ENCODE measurements around the gene RAMAC. TPM values are rescaled to one million over a fixed set of nuclear protein-coding genes. Genes with fewer than 3 reads are reported as not detected.
"Not testable (repeated sequence)": the region's sequence is repeated elsewhere in the genome, so short reads cannot be mapped to it uniquely, and the experiment has no call there.

RAMAC gene
- polyA plus RNA-seq, 1 of the 3 experiments (the other 2 are of a cell fraction): 25.9 TPM

GRCh38 chr15:82937712-82938058 is 48.3 kb upstream of the RAMAC start:
- Histone ChIP-seq H3F3A (replicated peaks; ENCODE audit: insufficient read depth) (no peaks in the 10 kb centered on the region), H3K36me3 (replicated peaks in 1 of 2; ENCODE audit: control insufficient read depth in 1 of 2, insufficient read depth in 2 of 2, low read length in 1 of 2) (no peaks in the 10 kb centered on the region), H3K79me2 (ENCODE audit: insufficient read depth) (no peaks in the 10 kb centered on the region), H3K9me2 (no peaks in the 10 kb centered on the region), H3K9me3 (no peaks in the 10 kb centered on the region), H3K27ac (ENCODE audit: low read depth in 2 of 2, low read length in 1 of 2) (no peak overlapping the region), H2AFZ (ENCODE audit: low read depth) (no peak overlapping the region), H3K4me1 (ENCODE audit: control insufficient read depth in 1 of 2, insufficient read depth in 2 of 2, low read depth in 1 of 2, low read length in 1 of 2) (no peaks in the 10 kb centered on the region), H3K4me3 (ENCODE audit: low read depth in 2 of 2, low read length in 1 of 2) (no peak overlapping the region), H3K9ac (no peak overlapping the region), H4K20me1 (ENCODE audit: insufficient read depth) (no peaks in the 10 kb centered on the region), H3K4me2 (no peak overlapping the region), H3K27me3 (ENCODE audit: insufficient read depth) (no peaks in the 10 kb centered on the region)
- ChIA-PET POLR2A (no interaction called here), CTCF (no interaction called here)
- DNase-seq: no peak
- WGBS (ENCODE audit: low lambda C conversion rate): 93% methylated on average over 3 of the region's 5 CpGs
- TF ChIP-seq RFX5 (IDR thresholded peaks at IDR 0.05; ENCODE audit: low read length): no peak
- TF ChIP-seq FOSL2 (IDR thresholded peaks at IDR 0.05; ENCODE audit: borderline replicate concordance, low read depth): no peak
- no peak for TF ChIP-seq NFIC (IDR thresholded peaks at IDR 0.05; ENCODE audit: borderline replicate concordance)
- no peak for TF ChIP-seq MEF2A (IDR thresholded peaks at IDR 0.05; ENCODE audit: borderline replicate concordance, low read depth)
- TF ChIP-seq SIN3A (IDR thresholded peaks at IDR 0.05; ENCODE audit: borderline replicate concordance, low read depth, low read length): no peak
- TF ChIP-seq ELF1 (IDR thresholded peaks at IDR 0.05): no peak
- TF ChIP-seq EP300 (IDR thresholded peaks at IDR 0.05; ENCODE audit: borderline replicate concordance in 1 of 2, low read depth in 1 of 2, low read length in 1 of 2): no peak
- TF ChIP-seq TEAD4 (IDR thresholded peaks at IDR 0.05; ENCODE audit: borderline replicate concordance, insufficient read depth): no peak
- TF ChIP-seq TAF1 (IDR thresholded peaks at IDR 0.05; ENCODE audit: borderline replicate concordance, low read depth, low read length): no peak
- TF ChIP-seq RCOR1 (IDR thresholded peaks at IDR 0.05; ENCODE audit: low read length): no peak

- H3K4me3 ChIP-seq (ENCODE audit: low read depth in 2 of 2, low read length in 1 of 2); H2AFZ ChIP-seq (ENCODE audit: low read depth); POLR2A ChIA-PET; H3K27ac ChIP-seq (ENCODE audit: low read depth in 2 of 2, low read length in 1 of 2); H3K27me3 ChIP-seq (ENCODE audit: insufficient read depth); H3K4me2 ChIP-seq; DNase-seq; H3K9me3 ChIP-seq; H3K36me3 ChIP-seq (replicated peaks in 1 of 2; ENCODE audit: control insufficient read depth in 1 of 2, insufficient read depth in 2 of 2, low read length in 1 of 2); CTCF ChIA-PET; H3K9ac ChIP-seq; H3K4me1 ChIP-seq (ENCODE audit: control insufficient read depth in 1 of 2, insufficient read depth in 2 of 2, low read depth in 1 of 2, low read length in 1 of 2); H3K79me2 ChIP-seq (ENCODE audit: insufficient read depth); H4K20me1 ChIP-seq (ENCODE audit: insufficient read depth); H3F3A ChIP-seq (replicated peaks; ENCODE audit: insufficient read depth); H3K9me2 ChIP-seq: not testable (repeated sequence)
- 83% methylated on average over 6 of the region's 6 CpGs for WGBS (ENCODE audit: low lambda C conversion rate)
These were observed 46.3 kb upstream of the RAMAC start for GRCh38 chr15:82939678-82940077.

DNA sequence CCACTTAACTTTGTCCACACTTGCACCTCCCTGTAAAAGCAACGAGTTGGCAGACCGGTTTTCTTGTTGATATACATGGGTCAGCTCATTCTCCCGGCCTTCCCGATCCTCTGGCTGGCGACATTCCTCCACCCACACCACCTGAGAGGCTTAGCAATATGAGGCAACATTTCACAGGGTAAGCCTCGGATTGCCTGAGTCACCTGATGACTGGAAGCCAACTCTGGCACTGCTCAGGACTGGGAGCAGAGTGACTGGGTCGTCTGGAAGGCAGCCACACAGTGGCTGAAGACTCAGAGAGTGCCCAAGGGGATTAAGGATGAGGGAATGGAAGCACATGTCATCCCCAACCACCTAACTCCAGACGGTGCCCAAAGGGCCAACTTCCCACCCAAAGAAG is 43.3 kb upstream of the RAMAC start:
- Histone ChIP-seq H3K4me2 (no peak overlapping the region), H3K9me2 (no peaks in the 10 kb centered on the region), H3K27me3 (ENCODE audit: insufficient read depth) (no peaks in the 10 kb centered on the region), H3K9me3 (no peaks in the 10 kb centered on the region), H3K79me2 (ENCODE audit: insufficient read depth) (no peaks in the 10 kb centered on the region), H3K27ac (ENCODE audit: low read depth in 2 of 2, low read length in 1 of 2) (no peak overlapping the region), H3K9ac (no peak overlapping the region), H3F3A (replicated peaks; ENCODE audit: insufficient read depth) (no peaks in the 10 kb centered on the region), H2AFZ (ENCODE audit: low read depth) (no peak overlapping the region), H4K20me1 (ENCODE audit: insufficient read depth) (no peaks in the 10 kb centered on the region), H3K4me1 (ENCODE audit: control insufficient read depth in 1 of 2, insufficient read depth in 2 of 2, low read depth in 1 of 2, low read length in 1 of 2) (no peaks in the 10 kb centered on the region), H3K36me3 (replicated peaks in 1 of 2; ENCODE audit: control insufficient read depth in 1 of 2, insufficient read depth in 2 of 2, low read length in 1 of 2) (no peaks in the 10 kb centered on the region), H3K4me3 (ENCODE audit: low read depth in 2 of 2, low read length in 1 of 2) (no peak overlapping the region)
- DNase-seq: no peak
- TF ChIP-seq, protein P1, sequence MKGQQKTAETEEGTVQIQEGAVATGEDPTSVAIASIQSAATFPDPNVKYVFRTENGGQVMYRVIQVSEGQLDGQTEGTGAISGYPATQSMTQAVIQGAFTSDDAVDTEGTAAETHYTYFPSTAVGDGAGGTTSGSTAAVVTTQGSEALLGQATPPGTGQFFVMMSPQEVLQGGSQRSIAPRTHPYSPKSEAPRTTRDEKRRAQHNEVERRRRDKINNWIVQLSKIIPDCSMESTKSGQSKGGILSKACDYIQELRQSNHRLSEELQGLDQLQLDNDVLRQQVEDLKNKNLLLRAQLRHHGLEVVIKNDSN (IDR thresholded peaks at IDR 0.05; ENCODE audit: borderline replicate concordance, low read depth): no peak
- TF ChIP-seq FOXJ3 (CRISPR knock-in tag; IDR thresholded peaks at IDR 0.05): no peak
- no peak for TF ChIP-seq GATA2 (CRISPR knock-in tag; IDR thresholded peaks at IDR 0.05)
- no peak for TF ChIP-seq TAF1 (IDR thresholded peaks at IDR 0.05; ENCODE audit: borderline replicate concordance, low read depth, low read length)
- no peak for TF ChIP-seq CTCF (IDR thresholded peaks at IDR 0.05)
- no peak for TF ChIP-seq SIN3A (IDR thresholded peaks at IDR 0.05; ENCODE audit: borderline replicate concordance, low read depth, low read length)
- TF ChIP-seq NRF1 (IDR thresholded peaks at IDR 0.05; ENCODE audit: low read depth, low read length): no peak
- TF ChIP-seq TCF12 (IDR thresholded peaks at IDR 0.05): no peak
- TF ChIP-seq YY1 (IDR thresholded peaks at IDR 0.05; ENCODE audit: low read depth): no peak
- TF ChIP-seq CHD2 (IDR thresholded peaks at IDR 0.05; ENCODE audit: low read length, partially characterized antibody): no peak
- no peak for TF ChIP-seq RXRA (IDR thresholded peaks at IDR 0.05; ENCODE audit: borderline replicate concordance, low read depth)
- TF ChIP-seq ELF1 (IDR thresholded peaks at IDR 0.05): no peak
- TF ChIP-seq RAD21 (IDR thresholded peaks at IDR 0.05; ENCODE audit: low read length): no peak
- TF ChIP-seq NFIC (IDR thresholded peaks at IDR 0.05; ENCODE audit: borderline replicate concordance): no peak
- TF ChIP-seq RCOR1 (IDR thresholded peaks at IDR 0.05; ENCODE audit: low read length): no peak
- no peak for TF ChIP-seq SMC3 (IDR thresholded peaks at IDR 0.05; ENCODE audit: low read depth, low read length)
- no peak for TF ChIP-seq PBX3 (IDR thresholded peaks at IDR 0.05)
- POLR2A ChIA-PET: no interaction called here
- CTCF ChIA-PET: interaction anchor here (1.1 kb wide), 2 partner anchors 57 to 93 kb away, joined by 3 read pairs; no protein-coding TSS in a partner anchor
- WGBS (ENCODE audit: low lambda C conversion rate): 67% methylated on average over 8 of the region's 8 CpGs

Measured in SK-N-SH (cell line).